ENCODE measurements around the gene FAH.

DNA sequence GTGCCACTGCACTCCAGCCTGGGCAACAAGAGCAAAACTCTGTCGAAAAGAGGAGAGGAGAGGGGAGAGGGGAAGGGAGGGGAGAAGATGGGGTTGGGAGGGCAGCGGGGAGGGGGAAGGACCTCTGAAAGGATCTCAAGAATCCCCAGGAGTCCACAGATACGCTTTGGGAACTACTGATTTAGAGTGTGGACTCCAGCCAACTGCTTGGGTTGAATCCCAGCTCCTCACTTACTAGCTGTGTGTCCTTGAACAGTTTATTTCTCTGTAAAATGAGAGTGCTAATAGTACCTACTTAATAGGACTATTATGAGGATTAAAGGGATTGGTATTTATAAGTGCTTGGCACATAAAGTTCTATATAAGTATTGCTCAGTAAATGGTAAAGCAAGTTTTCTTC, 45.0 kb upstream of the FAH start:
- no peak for TF ChIP-seq POLR2A (IDR thresholded peaks at IDR 0.05)
- TF ChIP-seq CTCF (IDR thresholded peaks at IDR 0.05): no peak
- TF ChIP-seq POLR2AphosphoS5 (IDR thresholded peaks at IDR 0.05): no peak
- TF ChIP-seq EP300 (IDR thresholded peaks at IDR 0.05): no peak
